Esophagus muscularis mucosa (tissue), 4 donors: Measurements from ENCODE around the gene GADD45B.

Experiments used
- EP300 ChIP-seq: sonication (generic); formaldehyde crosslinking; IDR thresholded peaks from one replicate; pipeline ENCODE4 v1.6.1; 2017; ENCODE audit warnings: antibody characterized with exemption
- POLR2A ChIP-seq: fragments of 450-650 bp; IDR thresholded peaks from one replicate; pipeline ENCODE4 v1.6.1; 2017; ENCODE audit warnings: antibody characterized with exemption, moderate library complexity, mild to moderate bottlenecking, low read depth
- POLR2AphosphoS5 ChIP-seq, 2 donors: sonication (generic); formaldehyde crosslinking; IDR thresholded peaks; one replicate each; pipeline ENCODE4 v1.6.1; 2017; ENCODE audit warnings: antibody characterized with exemption in 2 of 2
- TF ChIP-seq, protein P1 (sequence below), 3 experiments: fragments of 200-600 bp in 2 of 3; fragments of 450-650 bp in 1 of 3; sonication (generic) in 2 of 3; IDR thresholded peaks; one replicate each; pipeline ENCODE4 v1.5.1; 2017 to 2019; ENCODE audit warnings: antibody characterized with exemption in 3 of 3, mild to moderate bottlenecking in 2 of 3, moderate library complexity in 1 of 3

GRCh38 chr19:2478278-2478755 is 2.4 kb downstream of the GADD45B start:
- TF ChIP-seq, protein P1, sequence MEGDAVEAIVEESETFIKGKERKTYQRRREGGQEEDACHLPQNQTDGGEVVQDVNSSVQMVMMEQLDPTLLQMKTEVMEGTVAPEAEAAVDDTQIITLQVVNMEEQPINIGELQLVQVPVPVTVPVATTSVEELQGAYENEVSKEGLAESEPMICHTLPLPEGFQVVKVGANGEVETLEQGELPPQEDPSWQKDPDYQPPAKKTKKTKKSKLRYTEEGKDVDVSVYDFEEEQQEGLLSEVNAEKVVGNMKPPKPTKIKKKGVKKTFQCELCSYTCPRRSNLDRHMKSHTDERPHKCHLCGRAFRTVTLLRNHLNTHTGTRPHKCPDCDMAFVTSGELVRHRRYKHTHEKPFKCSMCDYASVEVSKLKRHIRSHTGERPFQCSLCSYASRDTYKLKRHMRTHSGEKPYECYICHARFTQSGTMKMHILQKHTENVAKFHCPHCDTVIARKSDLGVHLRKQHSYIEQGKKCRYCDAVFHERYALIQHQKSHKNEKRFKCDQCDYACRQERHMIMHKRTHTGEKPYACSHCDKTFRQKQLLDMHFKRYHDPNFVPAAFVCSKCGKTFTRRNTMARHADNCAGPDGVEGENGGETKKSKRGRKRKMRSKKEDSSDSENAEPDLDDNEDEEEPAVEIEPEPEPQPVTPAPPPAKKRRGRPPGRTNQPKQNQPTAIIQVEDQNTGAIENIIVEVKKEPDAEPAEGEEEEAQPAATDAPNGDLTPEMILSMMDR (IDR thresholded peaks at IDR 0.05) = peak; percentile 25 to 55 (median 35)
- no peak for TF ChIP-seq EP300
- TF ChIP-seq POLR2A = no peak
- peak; percentile 39 to 63 for TF ChIP-seq POLR2AphosphoS5 (IDR thresholded peaks at IDR 0.05)
